ENCODE data around the gene VAV3.

The VAV3 gene

GRCh38 chr1:107593501-107594209, 371.3 kb downstream of the VAV3 start:
- no peak for TF ChIP-seq CTCF (IDR thresholded peaks at IDR 0.05; ENCODE audit: control insufficient read depth, extremely low read depth, insufficient read depth)
- no peak overlapping the region for H3K4me3 ChIP-seq (ENCODE audit: low read depth, low read length)
- no peak for DNase-seq (ENCODE audit: low read depth)

- no peak overlapping the region for H3K4me3 ChIP-seq (ENCODE audit: low read depth, low read length)
- TF ChIP-seq CTCF (IDR thresholded peaks at IDR 0.05; ENCODE audit: control insufficient read depth, extremely low read depth, insufficient read depth) = no peak
- no peak for DNase-seq (ENCODE audit: low read depth)
Measured at GRCh38 chr1:107590900-107591622, 373.9 kb downstream of the VAV3 start.

GRCh38 chr1:107590087-107590486, 374.9 kb downstream of the VAV3 start:
- no peak for TF ChIP-seq CTCF (IDR thresholded peaks at IDR 0.05; ENCODE audit: control insufficient read depth, extremely low read depth, insufficient read depth)
- DNase-seq (ENCODE audit: low read depth) = no peak

GRCh38 chr1:107588321-107588720, 376.7 kb downstream of the VAV3 start:
- no peak for TF ChIP-seq CTCF (IDR thresholded peaks at IDR 0.05; ENCODE audit: control insufficient read depth, extremely low read depth, insufficient read depth)
- H3K4me3 ChIP-seq (ENCODE audit: low read depth, low read length) = no peak overlapping the region
- DNase-seq (ENCODE audit: low read depth) = no peak

More at GRCh38 chr1:107590087-107590486, 374.9 kb downstream of the VAV3 start:
- H3K4me3 ChIP-seq (ENCODE audit: low read depth, low read length) = no peak overlapping the region

- no peak for TF ChIP-seq CTCF (IDR thresholded peaks at IDR 0.05; ENCODE audit: control insufficient read depth, extremely low read depth, insufficient read depth)
- no peak overlapping the region for H3K4me3 ChIP-seq (ENCODE audit: low read depth, low read length)
- no peak for DNase-seq (ENCODE audit: low read depth)
Measured at GRCh38 chr1:107575226-107575625, 389.8 kb downstream of the VAV3 start.

DNA sequence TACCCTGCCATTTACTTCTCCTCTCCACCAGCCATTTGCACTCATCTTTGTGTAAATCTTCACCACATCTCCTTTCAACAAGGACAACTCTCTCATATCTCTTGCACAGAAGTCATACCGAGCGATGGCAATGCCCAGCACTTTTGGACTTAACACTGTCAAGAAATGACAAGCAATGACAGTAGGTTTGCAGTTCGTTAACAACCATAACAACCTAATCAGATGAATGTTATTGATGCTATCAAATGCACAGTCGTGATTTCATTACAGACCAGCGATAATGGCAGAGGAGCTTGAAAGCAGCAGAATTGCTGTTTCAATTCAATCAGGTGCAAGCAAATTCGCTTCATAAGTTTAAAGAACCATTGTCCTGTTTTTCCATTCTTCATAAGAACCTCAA, 390.9 kb downstream of the VAV3 start:
- no peak for DNase-seq (ENCODE audit: low read depth)
- H3K4me3 ChIP-seq (ENCODE audit: low read depth, low read length) = no peak overlapping the region
- TF ChIP-seq CTCF (IDR thresholded peaks at IDR 0.05; ENCODE audit: control insufficient read depth, extremely low read depth, insufficient read depth) = no peak

Data from LNCaP clone FGC (cell line).